Activated T-helper 2 cell treated with anti-CD3 and anti-CD28 coated beads, Interferon-gamma antibody, Interleukin-2, Interleukin-4, amounts not matched to agents 10 μg/mL and 5 μg/mL and 100 μg/mL, durations not matched to agents 14 hours and 24 hours and 36 hours (primary cell): Measurements from ENCODE around the gene RAP1GAP2. TPM values are rescaled to one million over a fixed set of nuclear protein-coding genes. Genes with fewer than 3 reads are reported as not detected.
A peak's percentile ranks its signal among the peaks of the same experiment; 100 is the strongest.
"Not testable (repeated sequence)": the region's sequence is repeated elsewhere in the genome, so short reads cannot be mapped to it uniquely, and the experiment has no call there.

Experiments
- DNase-seq: peaks from one replicate; pipeline ENCODE4 v3.0.0; 2021; ENCODE audit warnings: low spot score
- H3K27ac Mint-ChIP-seq: one replicate; pipeline ENCODE4 v1.8.0; 2021; ENCODE audit warnings: mixed read lengths
- H3K27me3 Mint-ChIP-seq: one replicate; pipeline ENCODE4 v1.8.0; 2021; ENCODE audit warnings: low read depth, mixed read lengths
- H3K36me3 Mint-ChIP-seq: one replicate; pipeline ENCODE4 v1.8.0; 2021; ENCODE audit warnings: low read depth, mixed read lengths
- H3K4me1 Mint-ChIP-seq: one replicate; pipeline ENCODE4 v1.8.0; 2021; ENCODE audit warnings: low read depth, mixed read lengths
- H3K4me3 Mint-ChIP-seq: one replicate; pipeline ENCODE4 v1.8.0; 2021; ENCODE audit warnings: low read depth, mild to moderate bottlenecking, moderate library complexity, mixed read lengths
- H3K9me3 Mint-ChIP-seq: one replicate; pipeline ENCODE4 v1.8.0; 2021; ENCODE audit warnings: mixed read lengths
- intact Hi-C: fragments of 100-400 bp; cut with micrococcal nuclease; formaldehyde crosslinking; loops from one replicate; pipeline ENCODE4 v1.15.1; 2023
- total RNA-seq: library from RNA; stranded (reverse); gene quantifications from 2 replicates; pipeline ENCODE4 v1.2.3, GENCODE V29; 2022

The RAP1GAP2 gene
- total RNA-seq, 1 donor from 2014 or later, result 0.46 TPM

GRCh38 chr17:3034578-3034920, 238.3 kb downstream of the RAP1GAP2 start:
- H3K27me3 Mint-ChIP-seq, result no peaks in the 10 kb centered on the region
- H3K4me1 Mint-ChIP-seq, result no peaks in the 10 kb centered on the region
- intact Hi-C loops, result no loop called here
- no peaks in the 10 kb centered on the region for H3K9me3 Mint-ChIP-seq
- DNase-seq, result no peak
- H3K4me3 Mint-ChIP-seq, result no peak overlapping the region
- H3K27ac Mint-ChIP-seq, result no peak overlapping the region
- H3K36me3 Mint-ChIP-seq, result no peaks in the 10 kb centered on the region

- Mint-ChIP-seq H3K4me3 (no peak overlapping the region), H3K4me1 (no peaks in the 10 kb centered on the region), H3K27me3 (no peaks in the 10 kb centered on the region), H3K27ac (no peak overlapping the region), H3K9me3 (no peaks in the 10 kb centered on the region), H3K36me3 (no peaks in the 10 kb centered on the region)
- DNase-seq, result peak; percentile 4
- intact Hi-C loops, result no loop called here
Observed at GRCh38 chr17:3035256-3035967, 239.2 kb downstream of the RAP1GAP2 start.

GRCh38 chr17:3035968-3036280, 239.7 kb downstream of the RAP1GAP2 start:
- no peaks in the 10 kb centered on the region for H3K9me3 Mint-ChIP-seq
- H3K27ac Mint-ChIP-seq, result no peak overlapping the region
- no peaks in the 10 kb centered on the region for H3K36me3 Mint-ChIP-seq
- no peaks in the 10 kb centered on the region for H3K4me1 Mint-ChIP-seq
- no peak overlapping the region for H3K4me3 Mint-ChIP-seq
- intact Hi-C loops, result no loop called here
- H3K27me3 Mint-ChIP-seq, result no peaks in the 10 kb centered on the region
- DNase-seq, result no peak

DNA sequence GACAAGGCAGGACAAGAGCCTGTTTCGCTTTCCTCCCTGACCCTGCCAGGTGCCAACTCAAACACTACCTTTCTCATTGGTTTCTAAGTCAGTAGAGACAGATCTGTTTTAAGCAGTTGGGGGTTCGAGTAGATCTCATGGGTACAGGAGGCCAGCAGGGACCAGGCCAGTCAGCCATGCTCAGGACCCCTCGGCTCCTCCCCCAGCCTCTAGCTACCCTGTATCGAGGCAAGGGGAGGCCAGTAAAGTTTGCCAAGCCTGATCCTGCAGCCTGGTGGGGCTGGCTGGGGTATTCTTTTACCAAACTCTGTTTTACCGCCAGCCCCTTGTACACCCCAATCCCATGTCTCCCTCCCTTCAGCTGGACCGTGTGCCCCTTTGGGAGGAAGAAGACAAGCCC, 240.6 kb downstream of the RAP1GAP2 start:
- Mint-ChIP-seq H3K9me3 (no peaks in the 10 kb centered on the region), H3K27me3 (no peaks in the 10 kb centered on the region), H3K4me3 (no peak overlapping the region), H3K27ac (no peak overlapping the region), H3K36me3 (no peaks in the 10 kb centered on the region), H3K4me1 (no peaks in the 10 kb centered on the region)
- intact Hi-C loops, result no loop called here
- no peak for DNase-seq

GRCh38 chr17:3037259-3037658, 241.0 kb downstream of the RAP1GAP2 start:
- Mint-ChIP-seq H3K36me3 (no peaks in the 10 kb centered on the region), H3K4me1 (no peaks in the 10 kb centered on the region), H3K27ac (no peak overlapping the region), H3K27me3 (no peaks in the 10 kb centered on the region), H3K4me3 (no peak overlapping the region), H3K9me3 (peaks cover 3% of the 10 kb centered on the region)
- intact Hi-C loops, result no loop called here
- DNase-seq, result no peak

GRCh38 chr17:3038941-3039340, 242.7 kb downstream of the RAP1GAP2 start:
- no peaks in the 10 kb centered on the region for H3K27me3 Mint-ChIP-seq
- no peak overlapping the region for H3K27ac Mint-ChIP-seq
- no peak for DNase-seq
- no peak overlapping the region for H3K4me3 Mint-ChIP-seq
- H3K4me1 Mint-ChIP-seq, result no peaks in the 10 kb centered on the region
- intact Hi-C loops, result no loop called here
- H3K36me3 Mint-ChIP-seq, result no peaks in the 10 kb centered on the region
- H3K9me3 Mint-ChIP-seq, result peaks cover 9% of the 10 kb centered on the region

- no peak overlapping the region for H3K27ac Mint-ChIP-seq
- DNase-seq, result no peak
- no peaks in the 10 kb centered on the region for H3K36me3 Mint-ChIP-seq
- H3K4me1 Mint-ChIP-seq, result no peaks in the 10 kb centered on the region
- no peaks in the 10 kb centered on the region for H3K27me3 Mint-ChIP-seq
- intact Hi-C loops, result no loop called here
- no peak overlapping the region for H3K4me3 Mint-ChIP-seq
- peaks cover 13% of the 10 kb centered on the region for H3K9me3 Mint-ChIP-seq
Observed at GRCh38 chr17:3039736-3040135, 243.5 kb downstream of the RAP1GAP2 start.

GRCh38 chr17:3040882-3041281, 244.6 kb downstream of the RAP1GAP2 start:
- no peaks in the 10 kb centered on the region for H3K36me3 Mint-ChIP-seq
- no peak for DNase-seq
- intact Hi-C loops, result no loop called here

GRCh38 chr17:3043737-3044365, 247.6 kb downstream of the RAP1GAP2 start:
- intact Hi-C loops, result no loop called here
- no peaks in the 10 kb centered on the region for H3K36me3 Mint-ChIP-seq
- H3K4me3 Mint-ChIP-seq, result no peak overlapping the region

More at GRCh38 chr17:3040882-3041281, 244.6 kb downstream of the RAP1GAP2 start:
- Mint-ChIP-seq H3K27me3 (no peaks in the 10 kb centered on the region), H3K9me3 (peaks cover 13% of the 10 kb centered on the region), H3K4me3 (no peak overlapping the region), H3K27ac (no peak overlapping the region), H3K4me1 (no peaks in the 10 kb centered on the region)

DNA sequence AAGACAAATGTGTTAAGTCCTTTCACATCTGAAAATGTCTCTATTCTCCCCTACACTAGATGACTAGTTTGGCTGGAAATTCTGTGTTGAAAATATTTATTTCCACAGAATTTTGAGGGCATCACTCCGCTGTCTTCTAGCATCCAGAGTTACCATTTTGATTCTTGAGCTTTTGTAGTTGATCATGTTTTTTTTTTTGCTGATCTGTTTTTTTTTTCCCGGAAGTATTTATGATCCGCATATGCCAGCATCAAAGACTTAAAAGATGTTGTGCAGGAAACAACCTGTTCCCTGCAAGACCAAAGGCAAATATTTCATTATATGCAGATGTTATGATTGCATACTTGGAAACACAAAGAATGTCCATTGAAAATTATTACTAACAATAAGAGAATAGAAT, 250.5 kb downstream of the RAP1GAP2 start:
- Mint-ChIP-seq H3K27ac (no peak overlapping the region), H3K4me1 (peaks cover 6% of the 10 kb centered on the region), H3K36me3 (no peaks in the 10 kb centered on the region), H3K4me3 (no peak overlapping the region), H3K27me3 (no peaks in the 10 kb centered on the region), H3K9me3 (peaks cover 13% of the 10 kb centered on the region)
- DNase-seq, result no peak
- intact Hi-C loops, result loop anchor here (5.0 kb wide), 1 partner anchor 591 kb away; the partner anchor contains the start of genes CTNS and SHPK

More at GRCh38 chr17:3043737-3044365, 247.6 kb downstream of the RAP1GAP2 start:
- Mint-ChIP-seq H3K4me1 (peaks cover 3% of the 10 kb centered on the region), H3K9me3 (peaks cover 13% of the 10 kb centered on the region), H3K27me3 (no peaks in the 10 kb centered on the region), H3K27ac (no peak overlapping the region)
- DNase-seq, result no peak

DNA sequence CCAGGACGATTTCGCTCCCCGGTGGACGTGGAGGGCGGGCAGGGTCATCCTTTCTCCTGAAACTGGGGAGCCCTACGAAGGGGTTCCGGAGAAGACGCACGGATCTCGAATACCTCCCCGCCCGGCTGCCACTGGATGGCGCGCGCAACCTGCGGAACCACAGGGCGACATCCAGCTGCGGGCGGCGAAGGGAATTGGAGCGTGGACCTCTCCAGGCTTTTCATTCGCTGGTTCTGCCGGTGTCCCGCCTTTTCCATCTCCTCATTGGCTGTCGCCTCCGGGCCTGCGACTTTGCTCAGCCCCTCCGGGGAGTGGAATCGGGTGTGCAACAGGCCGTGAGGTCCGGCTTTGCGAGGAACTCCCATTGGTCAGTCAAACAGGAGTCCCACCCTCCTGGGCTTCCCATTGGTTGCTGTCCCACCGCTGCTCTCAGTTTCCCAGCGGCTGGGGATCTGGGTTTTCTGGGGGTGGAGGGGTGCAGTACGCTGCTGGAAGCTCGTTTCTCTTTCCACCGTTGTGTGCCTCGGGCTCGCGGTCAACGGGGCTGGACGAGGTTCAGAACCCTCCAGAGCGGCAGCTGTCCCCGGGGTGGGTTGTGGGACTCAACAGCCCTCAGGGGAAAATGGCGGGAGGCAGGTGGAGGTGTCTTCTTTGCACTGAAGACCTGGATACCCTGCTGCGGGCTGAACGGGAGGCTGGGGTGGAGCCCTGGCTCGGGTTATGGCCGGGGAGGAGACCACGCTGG, 252.7 kb downstream of the RAP1GAP2 start:
- no peaks in the 10 kb centered on the region for H3K36me3 Mint-ChIP-seq
- intact Hi-C loops, result loop anchor here (5.0 kb wide), 1 partner anchor 588 kb away; the partner anchor contains the start of genes CTNS and SHPK
- peak; percentile 89 for DNase-seq
- H3K27me3 Mint-ChIP-seq, result no peaks in the 10 kb centered on the region
- peaks cover 6% of the 10 kb centered on the region for H3K4me1 Mint-ChIP-seq
- peak overlapping the region; percentile 92 for H3K4me3 Mint-ChIP-seq
- H3K27ac Mint-ChIP-seq, result peak overlapping the region; percentile 84
- peaks cover 4% of the 10 kb centered on the region for H3K9me3 Mint-ChIP-seq

DNA sequence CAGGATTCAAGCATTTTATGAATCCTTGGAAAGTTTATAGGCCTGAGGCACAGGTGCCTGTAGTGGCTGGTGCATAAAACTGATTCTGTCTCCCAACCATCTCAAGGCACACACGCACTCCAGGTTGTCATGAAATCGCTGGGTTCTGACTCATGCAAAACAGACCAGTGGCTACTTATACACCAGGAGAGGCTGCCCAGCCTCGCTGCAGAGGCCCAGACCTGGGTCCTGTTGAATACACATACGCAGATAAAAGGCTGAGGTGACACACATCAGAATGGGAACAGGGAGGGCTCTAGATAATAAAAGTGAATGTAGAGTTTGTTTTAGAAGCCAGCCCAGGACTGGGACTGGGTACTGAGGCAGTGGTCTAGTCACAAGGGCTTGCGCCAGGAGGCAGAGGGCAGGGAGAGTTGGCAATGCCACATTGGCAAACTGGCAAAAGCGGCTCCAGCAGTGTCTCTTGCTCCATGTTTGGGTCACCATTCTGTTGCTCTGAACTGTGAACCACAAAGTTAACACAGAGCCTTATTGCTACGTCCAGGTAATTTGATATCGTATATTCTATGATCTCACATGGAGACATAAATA, 253.6 kb downstream of the RAP1GAP2 start:
- H3K4me1 Mint-ChIP-seq, result peaks cover 6% of the 10 kb centered on the region
- H3K4me3 Mint-ChIP-seq, result peak overlapping the region; percentile 13
- no peaks in the 10 kb centered on the region for H3K9me3 Mint-ChIP-seq
- intact Hi-C loops, result loop anchor here (5.0 kb wide), 1 partner anchor 588 kb away; the partner anchor contains the start of genes CTNS and SHPK
- no peak for DNase-seq
- H3K27ac Mint-ChIP-seq, result no peak overlapping the region
- H3K27me3 Mint-ChIP-seq, result no peaks in the 10 kb centered on the region
- H3K36me3 Mint-ChIP-seq, result no peaks in the 10 kb centered on the region

DNA sequence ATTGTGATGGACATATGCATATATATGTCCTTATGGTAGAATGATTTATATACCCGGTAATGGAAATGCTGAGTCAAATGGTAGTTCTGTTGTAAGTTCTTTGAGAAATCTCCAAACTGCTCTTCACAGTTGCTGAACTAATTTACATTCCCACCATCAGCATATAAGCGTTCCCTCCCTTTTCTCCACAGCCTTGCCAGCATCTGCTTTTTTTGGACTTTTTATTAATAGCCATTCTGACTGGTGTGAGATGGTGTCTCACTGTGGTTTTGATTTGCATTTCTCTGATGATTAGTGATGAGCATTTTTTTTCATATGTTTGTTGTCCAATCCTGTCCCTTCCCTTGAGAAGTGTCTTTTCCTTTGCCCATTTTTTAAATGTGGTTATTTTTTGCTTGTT, 258.6 kb downstream of the RAP1GAP2 start:
- intact Hi-C loops, H3K4me1 Mint-ChIP-seq, H3K27me3 Mint-ChIP-seq, H3K27ac Mint-ChIP-seq, H3K36me3 Mint-ChIP-seq, H3K4me3 Mint-ChIP-seq, H3K9me3 Mint-ChIP-seq, DNase-seq: not testable (repeated sequence)
